Smooth muscle cell of the brain vasculature (primary cell): ENCODE results near the gene OTUB2.

Experiments used
- DNase-seq: peaks from one replicate; pipeline ENCODE4 v3.0.0-alpha.2; 2012; ENCODE audit warnings: low read depth, low spot score

Gene OTUB2

DNA sequence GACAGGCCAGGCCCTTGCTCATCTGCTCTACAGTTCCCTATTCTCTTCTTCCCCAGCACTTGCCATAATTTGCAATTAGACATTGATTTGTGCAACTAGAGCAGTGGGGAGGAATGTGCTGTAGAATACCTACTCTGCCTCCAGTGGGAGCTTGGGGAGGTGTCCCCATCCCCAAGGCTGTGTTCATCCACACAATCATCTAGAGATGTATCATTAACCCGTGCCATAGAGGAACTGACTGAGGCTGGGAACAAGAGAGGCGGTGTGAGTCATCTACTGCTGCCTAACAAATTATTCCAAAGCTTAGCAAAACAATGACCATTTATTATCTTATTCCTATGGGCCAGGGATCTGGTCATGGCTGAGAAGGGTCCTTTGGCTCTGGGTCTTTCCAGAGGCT is 5.1 kb upstream of the OTUB2 start:
- DNase-seq: no peak

DNA sequence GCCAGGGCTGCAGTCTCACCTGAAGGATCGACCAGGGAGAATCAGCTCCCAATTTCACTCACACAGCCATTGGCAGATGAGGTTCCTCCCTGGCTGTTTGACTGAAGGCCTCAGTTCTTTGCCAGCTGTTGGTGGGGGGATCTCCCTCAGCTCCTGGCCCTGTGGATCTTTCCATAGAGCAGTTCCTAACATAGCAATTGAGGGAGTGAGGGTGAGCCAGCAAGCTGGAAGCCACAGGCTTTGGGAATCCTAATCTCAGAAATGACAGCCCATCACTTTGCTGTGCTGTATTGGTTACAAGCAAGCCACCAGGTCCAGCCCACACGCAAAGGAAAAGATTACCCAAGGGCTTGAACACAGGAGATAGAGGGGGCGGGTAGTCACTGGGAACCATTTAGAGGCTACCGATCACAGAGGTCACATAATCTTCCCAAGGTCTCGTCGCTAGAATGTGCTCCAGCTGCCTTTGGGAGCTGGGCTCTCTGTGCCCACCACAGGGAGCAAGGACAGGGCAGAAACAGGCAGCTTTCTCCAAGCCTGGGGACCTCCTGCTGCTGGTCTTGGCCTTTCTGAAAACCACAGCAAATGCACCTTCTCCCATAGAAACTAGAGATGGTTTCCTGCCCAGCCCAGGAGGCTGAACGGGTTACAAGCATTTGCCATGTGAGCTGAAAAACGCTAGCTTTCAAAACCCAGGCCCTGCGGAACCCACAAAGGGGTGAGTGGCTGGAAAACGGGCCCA is 4.6 kb upstream of the OTUB2 start:
- no peak for DNase-seq

GRCh38 chr14:94022532-94023411 is 3.4 kb upstream of the OTUB2 start:
- DNase-seq: no peak

DNA sequence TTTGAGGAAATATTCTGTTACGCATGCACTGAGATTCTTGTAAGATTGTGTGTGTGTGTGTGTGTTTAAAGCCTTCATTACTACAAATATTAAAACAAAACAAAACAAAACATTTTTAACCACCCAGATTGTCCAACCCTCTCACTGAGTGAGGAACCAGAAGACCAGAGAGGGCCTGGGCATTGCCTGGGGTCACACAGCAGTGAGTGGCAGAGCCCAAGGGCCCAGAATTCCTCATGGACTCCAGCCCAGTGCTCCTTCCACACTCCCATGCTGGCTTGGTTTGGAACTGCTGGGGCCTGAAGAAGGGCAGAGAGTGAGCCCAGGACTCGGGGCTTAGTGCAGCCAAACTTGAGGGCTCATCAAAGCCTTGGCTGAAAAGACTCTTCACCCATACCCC is 1.6 kb upstream of the OTUB2 start:
- DNase-seq: no peak

DNA sequence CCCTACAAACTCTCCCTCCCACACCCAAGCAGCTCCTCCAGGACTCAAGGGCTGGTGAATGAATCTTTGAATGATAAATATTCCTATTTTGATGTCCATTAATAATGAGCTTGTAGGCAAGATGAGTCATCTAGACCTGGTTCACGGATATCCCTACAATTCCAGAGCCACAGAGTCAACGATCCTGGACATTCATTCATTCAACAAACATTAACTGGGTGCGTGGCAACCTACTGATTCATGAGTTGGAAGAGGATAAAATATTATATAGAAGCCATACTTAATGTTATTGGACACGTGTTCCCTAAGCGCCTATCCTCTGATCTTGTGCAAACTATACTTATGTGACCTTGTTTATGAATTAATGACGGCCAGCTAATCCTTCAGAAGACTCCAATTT is 420 bp upstream of the OTUB2 start:
- DNase-seq: no peak

- DNase-seq: no peak
Measured at GRCh38 chr14:94026889-94027469, 839 bp downstream of the OTUB2 start.

- DNase-seq: no peak
Measured at GRCh38 chr14:94027566-94028449, 1.7 kb downstream of the OTUB2 start.

- DNase-seq: no peak
Measured at GRCh38 chr14:94028450-94028826, 2.3 kb downstream of the OTUB2 start.

DNA sequence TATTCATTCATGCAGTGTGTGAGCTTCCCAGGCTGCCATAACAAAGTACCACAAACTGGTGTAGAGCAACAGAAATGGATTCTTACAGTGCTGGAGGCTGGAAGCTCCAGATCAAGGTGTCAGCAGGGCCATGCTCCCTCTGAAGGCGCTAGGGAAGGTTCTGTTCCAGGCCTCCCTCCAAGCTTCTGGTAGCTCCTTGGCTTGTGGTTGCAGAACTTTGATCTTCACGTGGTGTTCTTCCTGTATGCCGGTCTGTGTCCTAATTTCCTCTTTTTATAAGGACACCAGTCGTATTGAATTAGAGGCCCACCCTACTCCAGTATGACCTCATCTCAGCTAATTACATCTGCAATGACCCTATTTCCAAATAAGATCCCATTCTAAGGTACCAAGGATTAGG is 3.1 kb downstream of the OTUB2 start:
- DNase-seq: no peak

- DNase-seq: no peak
Measured at GRCh38 chr14:94029671-94030203, 3.6 kb downstream of the OTUB2 start.

- DNase-seq: no peak
Measured at GRCh38 chr14:94030571-94030970, 4.4 kb downstream of the OTUB2 start.

- DNase-seq: no peak
Measured at GRCh38 chr14:94031161-94031882, 5.2 kb downstream of the OTUB2 start.

DNA sequence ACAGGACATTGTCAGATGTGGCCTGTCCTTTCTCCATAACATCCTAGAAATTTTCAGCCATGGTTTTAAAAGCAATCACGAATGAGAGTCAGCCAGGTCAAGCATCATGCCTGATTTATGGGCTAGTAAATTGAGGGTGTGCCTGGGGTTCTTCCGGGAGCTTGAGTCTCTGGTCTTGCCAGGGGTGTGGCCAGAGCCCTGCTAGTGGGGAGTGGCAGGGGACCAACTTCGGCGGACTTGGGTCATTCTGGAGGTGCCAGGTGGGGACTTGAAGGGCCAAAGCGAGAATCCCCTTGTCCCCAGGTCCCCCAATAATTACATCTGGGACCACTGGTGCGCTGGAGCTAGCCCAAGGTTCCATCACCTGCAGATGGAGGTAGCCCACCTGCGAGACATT is 5.7 kb downstream of the OTUB2 start:
- no peak for DNase-seq

DNA sequence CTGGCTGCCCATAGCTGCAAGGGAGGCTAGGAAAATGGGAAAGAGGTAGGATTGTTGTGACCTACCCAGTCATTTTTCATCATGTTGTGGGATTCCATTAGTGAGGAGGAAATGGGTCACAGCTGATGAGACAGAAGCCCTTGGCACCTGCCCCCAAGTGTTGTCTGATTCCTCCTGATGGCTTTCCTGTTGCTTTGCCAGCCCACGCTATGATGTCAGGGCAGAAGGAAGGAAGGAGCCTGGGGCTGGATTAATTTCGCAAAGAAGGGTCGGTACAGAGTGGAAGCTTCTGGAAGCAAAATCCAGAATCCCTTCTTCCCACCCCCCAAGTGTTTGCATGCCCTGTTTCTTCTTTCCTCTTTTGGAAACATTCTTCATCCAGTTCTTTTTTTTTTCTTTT is 8.7 kb downstream of the OTUB2 start:
- no peak for DNase-seq

GRCh38 chr14:94036313-94037167 is 10.4 kb downstream of the OTUB2 start:
- no peak for DNase-seq

GRCh38 chr14:94037954-94038353 is 11.8 kb downstream of the OTUB2 start:
- DNase-seq: no peak

DNA sequence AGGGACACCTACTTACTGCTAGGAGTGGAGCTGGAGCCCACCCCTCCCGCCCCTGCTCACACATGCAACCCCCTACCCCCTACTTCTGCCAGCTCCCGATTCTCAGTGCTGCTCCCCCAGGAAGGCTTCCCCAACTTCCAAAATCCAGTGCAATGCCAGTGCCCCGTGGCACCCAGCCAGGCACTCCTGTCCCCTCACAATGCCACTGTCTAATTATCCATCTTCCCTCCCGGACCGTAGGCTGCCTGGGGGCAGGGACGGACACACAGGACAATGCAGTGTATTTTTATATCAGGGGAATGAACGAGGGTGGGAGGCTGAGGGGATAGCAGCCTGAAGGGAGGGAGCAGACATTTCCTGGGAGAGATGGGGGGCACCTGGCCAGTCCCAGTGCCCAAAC is 12.4 kb downstream of the OTUB2 start:
- DNase-seq: no peak

GRCh38 chr14:94038921-94039629 is 12.9 kb downstream of the OTUB2 start:
- no peak for DNase-seq

DNA sequence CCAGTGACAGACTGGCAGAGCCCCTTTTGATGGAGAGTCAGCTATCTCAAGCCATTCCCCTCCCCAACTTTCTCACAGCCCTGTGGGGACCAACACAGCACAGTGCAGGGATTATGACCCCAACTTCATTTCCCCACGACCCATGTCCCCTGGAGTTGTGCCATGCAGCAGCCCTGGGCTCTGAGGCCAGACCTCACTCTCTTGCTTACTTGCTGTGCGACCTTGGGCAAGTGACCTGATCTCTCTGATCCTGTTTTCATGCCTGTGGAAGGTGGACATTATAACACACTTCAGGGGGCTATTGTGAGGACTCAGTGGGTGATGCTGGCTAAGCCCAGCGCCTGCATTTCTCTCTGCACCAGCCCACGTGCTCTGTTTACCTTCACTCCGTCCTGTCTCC is 14.1 kb downstream of the OTUB2 start:
- DNase-seq: no peak
